ENCODE results near the gene APOC1. TPM values are rescaled to one million over a fixed set of nuclear protein-coding genes. Genes with fewer than 3 reads are reported as not detected.

Gene APOC1
- total RNA-seq, 1 donor from 2014 or later = 2.2 TPM

DNA sequence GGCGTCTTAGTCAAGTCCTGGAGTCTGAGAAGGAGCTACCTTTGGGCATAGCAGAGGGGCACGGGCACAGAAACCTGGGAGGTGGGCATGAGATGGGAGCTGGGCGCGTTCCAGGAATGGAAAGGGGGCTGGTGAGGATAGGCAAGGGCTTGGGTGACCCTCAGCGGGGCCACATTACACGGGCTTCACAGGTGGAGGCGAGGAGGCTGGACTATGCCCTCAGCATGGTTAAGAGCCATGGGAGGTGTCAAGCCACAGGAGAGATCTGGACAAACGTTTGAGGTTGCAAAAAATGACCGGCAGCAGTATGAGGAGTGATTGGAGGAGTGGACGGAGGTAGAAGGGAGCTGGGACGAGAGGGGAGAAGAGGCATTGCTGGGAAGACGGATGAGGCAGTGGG, 46.8 kb upstream of the APOC1 start:
- H3K27me3 ChIP-seq (ENCODE audit: insufficient read depth, low read length) = no peaks in the 10 kb centered on the region
- Mint-ChIP-seq H3K27ac (ENCODE audit: unreplicated experiment) (no peak overlapping the region), H3K36me3 (ENCODE audit: low read depth, unreplicated experiment) (peaks cover 39% of the 10 kb centered on the region), H3K4me3 (ENCODE audit: unreplicated experiment) (no peak overlapping the region), H3K27me3 (ENCODE audit: low read depth, unreplicated experiment) (no peaks in the 10 kb centered on the region), H3K9me3 (ENCODE audit: unreplicated experiment) (no peaks in the 10 kb centered on the region), H3K4me1 (ENCODE audit: low read depth, unreplicated experiment) (peaks cover 8% of the 10 kb centered on the region)
- H3K4me3 ChIP-seq (ENCODE audit: insufficient read depth, low read depth, low read length) = no peak overlapping the region
- H3K9me3 ChIP-seq (ENCODE audit: insufficient read depth, low read depth, low read length) = no peaks in the 10 kb centered on the region
- no peak overlapping the region for H3K27ac ChIP-seq (ENCODE audit: low read depth, low read length)
- TF ChIP-seq, protein P1, sequence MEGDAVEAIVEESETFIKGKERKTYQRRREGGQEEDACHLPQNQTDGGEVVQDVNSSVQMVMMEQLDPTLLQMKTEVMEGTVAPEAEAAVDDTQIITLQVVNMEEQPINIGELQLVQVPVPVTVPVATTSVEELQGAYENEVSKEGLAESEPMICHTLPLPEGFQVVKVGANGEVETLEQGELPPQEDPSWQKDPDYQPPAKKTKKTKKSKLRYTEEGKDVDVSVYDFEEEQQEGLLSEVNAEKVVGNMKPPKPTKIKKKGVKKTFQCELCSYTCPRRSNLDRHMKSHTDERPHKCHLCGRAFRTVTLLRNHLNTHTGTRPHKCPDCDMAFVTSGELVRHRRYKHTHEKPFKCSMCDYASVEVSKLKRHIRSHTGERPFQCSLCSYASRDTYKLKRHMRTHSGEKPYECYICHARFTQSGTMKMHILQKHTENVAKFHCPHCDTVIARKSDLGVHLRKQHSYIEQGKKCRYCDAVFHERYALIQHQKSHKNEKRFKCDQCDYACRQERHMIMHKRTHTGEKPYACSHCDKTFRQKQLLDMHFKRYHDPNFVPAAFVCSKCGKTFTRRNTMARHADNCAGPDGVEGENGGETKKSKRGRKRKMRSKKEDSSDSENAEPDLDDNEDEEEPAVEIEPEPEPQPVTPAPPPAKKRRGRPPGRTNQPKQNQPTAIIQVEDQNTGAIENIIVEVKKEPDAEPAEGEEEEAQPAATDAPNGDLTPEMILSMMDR (IDR thresholded peaks at IDR 0.05; ENCODE audit: insufficient read depth, low read depth, low read length) = no peak
- TF ChIP-seq EZH2 (IDR thresholded peaks at IDR 0.05; ENCODE audit: insufficient read depth, low read length) = no peak
- peaks cover 16% of the 10 kb centered on the region for H3K4me1 ChIP-seq (ENCODE audit: insufficient read depth, low read length)
- no peak overlapping the region for H3K9ac ChIP-seq (ENCODE audit: low read length)
- H4K20me1 ChIP-seq (ENCODE audit: insufficient read depth, low read length) = peaks cover 56% of the 10 kb centered on the region
- H2AFZ ChIP-seq (ENCODE audit: low read depth, low read length) = no peak overlapping the region
- H3K79me2 ChIP-seq (ENCODE audit: insufficient read depth, low read length) = peaks cover 57% of the 10 kb centered on the region
- no peak for DNase-seq (ENCODE audit: low read depth)
- peaks cover 16% of the 10 kb centered on the region for H3K36me3 ChIP-seq (ENCODE audit: insufficient read depth, low read length)
- no peak for FAIRE-seq
- H3K4me2 ChIP-seq (ENCODE audit: low read length) = no peak overlapping the region

DNA sequence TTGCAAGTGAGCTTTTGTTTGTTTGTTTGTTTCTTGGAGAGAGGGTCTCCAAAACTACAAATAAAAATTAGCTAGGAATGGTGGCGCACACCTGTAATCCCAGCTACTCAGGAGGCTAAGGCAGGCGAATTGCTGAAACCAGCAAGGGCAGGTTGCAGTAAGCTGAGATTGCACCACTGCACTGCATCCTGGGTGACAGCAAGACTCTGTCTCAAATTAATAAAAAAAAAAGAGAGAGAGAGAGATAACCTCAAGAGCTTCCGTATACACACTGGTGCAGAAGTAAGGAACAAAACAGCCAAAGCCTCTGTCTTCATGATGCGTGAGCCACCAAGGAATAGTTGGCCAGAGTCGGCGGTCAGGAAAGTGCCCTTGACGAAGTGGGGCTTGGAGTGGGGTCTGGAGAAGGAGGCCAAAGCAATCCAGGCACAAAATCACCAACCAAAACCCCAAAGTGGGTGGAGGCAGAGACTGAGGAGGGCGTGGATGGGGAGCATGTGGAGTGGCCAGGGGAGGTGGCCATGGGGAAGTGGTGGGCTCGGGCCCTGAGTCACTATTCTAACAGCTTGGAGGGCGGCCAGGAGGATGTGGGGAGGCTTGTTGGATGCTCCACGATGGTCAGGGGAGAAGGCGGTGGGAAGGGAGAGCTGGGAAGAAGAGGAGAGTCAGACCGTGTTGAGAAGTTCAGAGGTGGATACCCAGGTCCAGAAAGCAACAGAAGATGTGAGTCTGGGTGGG, 44.5 kb upstream of the APOC1 start:
- H3K27me3 Mint-ChIP-seq (ENCODE audit: low read depth, unreplicated experiment) = no peaks in the 10 kb centered on the region
- Histone ChIP-seq H3K9ac (ENCODE audit: low read length) (peak overlapping the region; percentile 33), H3K4me1 (ENCODE audit: insufficient read depth, low read length) (peaks cover 24% of the 10 kb centered on the region), H3K79me2 (ENCODE audit: insufficient read depth, low read length) (peaks cover 51% of the 10 kb centered on the region), H3K27ac (ENCODE audit: low read depth, low read length) (peak overlapping the region; percentile 57), H3K36me3 (ENCODE audit: insufficient read depth, low read length) (peaks cover 35% of the 10 kb centered on the region), H4K20me1 (ENCODE audit: insufficient read depth, low read length) (peaks cover 54% of the 10 kb centered on the region), H3K9me3 (ENCODE audit: insufficient read depth, low read depth, low read length) (no peaks in the 10 kb centered on the region), H2AFZ (ENCODE audit: low read depth, low read length) (no peak overlapping the region), H3K4me2 (ENCODE audit: low read length) (peak overlapping the region; percentile 78), H3K4me3 (ENCODE audit: insufficient read depth, low read depth, low read length) (no peak overlapping the region), H3K27me3 (ENCODE audit: insufficient read depth, low read length) (no peaks in the 10 kb centered on the region)
- TF ChIP-seq, protein P1 (IDR thresholded peaks at IDR 0.05; ENCODE audit: insufficient read depth, low read depth, low read length) = no peak
- H3K27ac Mint-ChIP-seq (ENCODE audit: unreplicated experiment) = peak overlapping the region; percentile 75
- peak overlapping the region; percentile 74 for H3K4me3 Mint-ChIP-seq (ENCODE audit: unreplicated experiment)
- FAIRE-seq (peak; percentile 43), DNase-seq (ENCODE audit: low read depth) (peak; percentile 92)
- H3K9me3 Mint-ChIP-seq (ENCODE audit: unreplicated experiment) = no peaks in the 10 kb centered on the region
- peaks cover 14% of the 10 kb centered on the region for H3K4me1 Mint-ChIP-seq (ENCODE audit: low read depth, unreplicated experiment)
- peaks cover 52% of the 10 kb centered on the region for H3K36me3 Mint-ChIP-seq (ENCODE audit: low read depth, unreplicated experiment)

DNA sequence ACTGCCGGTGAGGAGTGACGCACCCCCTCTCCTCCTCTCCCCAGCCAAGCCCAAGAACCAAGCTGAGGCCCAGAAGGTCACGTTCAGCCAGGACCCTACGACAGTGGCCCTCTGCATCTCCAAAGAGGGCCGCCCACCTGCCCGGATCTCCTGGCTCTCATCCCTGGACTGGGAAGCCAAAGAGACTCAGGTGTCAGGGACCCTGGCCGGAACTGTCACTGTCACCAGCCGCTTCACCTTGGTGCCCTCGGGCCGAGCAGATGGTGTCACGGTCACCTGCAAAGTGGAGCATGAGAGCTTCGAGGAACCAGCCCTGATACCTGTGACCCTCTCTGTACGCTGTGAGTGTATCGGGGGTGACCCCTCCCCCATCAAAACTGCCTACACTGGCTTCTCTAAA, 42.6 kb upstream of the APOC1 start:
- Histone ChIP-seq H3K36me3 (ENCODE audit: insufficient read depth, low read length) (peaks cover 42% of the 10 kb centered on the region), H4K20me1 (ENCODE audit: insufficient read depth, low read length) (peaks cover 49% of the 10 kb centered on the region), H3K4me2 (ENCODE audit: low read length) (no peak overlapping the region), H3K4me1 (ENCODE audit: insufficient read depth, low read length) (peaks cover 44% of the 10 kb centered on the region), H2AFZ (ENCODE audit: low read depth, low read length) (no peak overlapping the region), H3K4me3 (ENCODE audit: insufficient read depth, low read depth, low read length) (no peak overlapping the region), H3K9me3 (ENCODE audit: insufficient read depth, low read depth, low read length) (no peaks in the 10 kb centered on the region), H3K79me2 (ENCODE audit: insufficient read depth, low read length) (peaks cover 33% of the 10 kb centered on the region), H3K27ac (ENCODE audit: low read depth, low read length) (no peak overlapping the region), H3K9ac (ENCODE audit: low read length) (no peak overlapping the region), H3K27me3 (ENCODE audit: insufficient read depth, low read length) (no peaks in the 10 kb centered on the region)
- H3K27me3 Mint-ChIP-seq (ENCODE audit: low read depth, unreplicated experiment) = no peaks in the 10 kb centered on the region
- H3K9me3 Mint-ChIP-seq (ENCODE audit: unreplicated experiment) = no peaks in the 10 kb centered on the region
- TF ChIP-seq EZH2 (IDR thresholded peaks at IDR 0.05; ENCODE audit: insufficient read depth, low read length) = no peak
- TF ChIP-seq, protein P1 (IDR thresholded peaks at IDR 0.05; ENCODE audit: insufficient read depth, low read depth, low read length) = no peak
- H3K36me3 Mint-ChIP-seq (ENCODE audit: low read depth, unreplicated experiment) = peaks cover 48% of the 10 kb centered on the region
- H3K27ac Mint-ChIP-seq (ENCODE audit: unreplicated experiment) = no peak overlapping the region
- DNase-seq (ENCODE audit: low read depth) (no peak), FAIRE-seq (no peak)
- H3K4me1 Mint-ChIP-seq (ENCODE audit: low read depth, unreplicated experiment) = peaks cover 25% of the 10 kb centered on the region
- H3K4me3 Mint-ChIP-seq (ENCODE audit: unreplicated experiment) = no peak overlapping the region

All from astrocyte (in vitro differentiated cells and primary cell).